Measurements from ENCODE around the gene STK10. TPM values are rescaled to one million over a fixed set of nuclear protein-coding genes. Genes with fewer than 3 reads are reported as not detected.

STK10 gene
- total RNA-seq, 4 donors from 2014 or later, result 14.1 to 30.4 (median 19.4) TPM

GRCh38 chr5:172171118-172171517 is 16.9 kb downstream of the STK10 start:
- H3K9me3 ChIP-seq, result no peaks in the 10 kb centered on the region
- no peak for ATAC-seq
- peaks cover 0 to 61% (median 20%) of the 10 kb centered on the region in 3 donors for H3K4me1 ChIP-seq
- no peak overlapping the region for H3K27ac ChIP-seq
- no peaks in the 10 kb centered on the region for H3K36me3 ChIP-seq
- TF ChIP-seq CTCF (IDR thresholded peaks at IDR 0.05), result no peak
- no peak for TF ChIP-seq EP300 (IDR thresholded peaks at IDR 0.05)
- no peak for TF ChIP-seq POLR2A (IDR thresholded peaks at IDR 0.05)
- TF ChIP-seq POLR2AphosphoS5 (IDR thresholded peaks at IDR 0.05), result no peak
- WGBS, 2 donors (ENCODE audit: low coverage in 1 of 2), result 82 to 88% methylated on average over 4 to 8 of the region's 8 CpGs
- no peaks in the 10 kb centered on the region for H3K27me3 ChIP-seq
- H3K4me3 ChIP-seq, result no peak overlapping the region

- Histone ChIP-seq H3K36me3 (no peaks in the 10 kb centered on the region), H3K4me3 (no peak overlapping the region), H3K9me3 (no peaks in the 10 kb centered on the region), H3K27me3 (no peaks in the 10 kb centered on the region), H3K4me1 (peaks cover 0 to 63% (median 22%) of the 10 kb centered on the region in 3 donors), H3K27ac (no peak overlapping the region)
- no peak for ATAC-seq
- TF ChIP-seq EP300 (IDR thresholded peaks at IDR 0.05) (no peak), POLR2A (IDR thresholded peaks at IDR 0.05) (no peak), POLR2AphosphoS5 (IDR thresholded peaks at IDR 0.05) (no peak), CTCF (IDR thresholded peaks at IDR 0.05) (no peak)
- 48 to 71% methylated on average over 8 of the region's 9 CpGs for WGBS, 2 donors (ENCODE audit: low coverage in 1 of 2)
Measured at GRCh38 chr5:172170251-172170701, 17.7 kb downstream of the STK10 start.

- Histone ChIP-seq H3K9me3 (no peaks in the 10 kb centered on the region), H3K27me3 (no peaks in the 10 kb centered on the region), H3K4me3 (no peak overlapping the region), H3K4me1 (peaks cover 0 to 63% (median 29%) of the 10 kb centered on the region in 3 donors), H3K36me3 (no peaks in the 10 kb centered on the region), H3K27ac (peak overlapping the region in 1 of 4 donors; percentile 59)
- ATAC-seq, result no peak
- TF ChIP-seq POLR2A (IDR thresholded peaks at IDR 0.05) (no peak), CTCF (IDR thresholded peaks at IDR 0.05) (no peak), POLR2AphosphoS5 (IDR thresholded peaks at IDR 0.05) (no peak), EP300 (IDR thresholded peaks at IDR 0.05) (no peak)
- WGBS, 2 donors (ENCODE audit: low coverage in 1 of 2), result 100% methylated on average over 1 to 2 of the region's 2 CpGs
Measured at GRCh38 chr5:172169216-172169615, 18.8 kb downstream of the STK10 start.

GRCh38 chr5:172168311-172168710 is 19.7 kb downstream of the STK10 start:
- ATAC-seq, result no peak
- Histone ChIP-seq H3K4me3 (no peak overlapping the region), H3K36me3 (no peaks in the 10 kb centered on the region), H3K27ac (peak overlapping the region in 3 of 4 donors; percentile 59 to 66 (median 59)), H3K27me3 (no peaks in the 10 kb centered on the region), H3K4me1 (peaks cover 0 to 64% (median 32%) of the 10 kb centered on the region in 3 donors), H3K9me3 (no peaks in the 10 kb centered on the region)
- WGBS, 2 donors (ENCODE audit: low coverage in 1 of 2), result 33 to 62% methylated on average over 4 of the region's 8 CpGs
- TF ChIP-seq EP300 (IDR thresholded peaks at IDR 0.05), result no peak
- no peak for TF ChIP-seq CTCF (IDR thresholded peaks at IDR 0.05)
- TF ChIP-seq POLR2A (IDR thresholded peaks at IDR 0.05), result no peak
- TF ChIP-seq POLR2AphosphoS5 (IDR thresholded peaks at IDR 0.05), result no peak

- peak; percentile 59 for ATAC-seq
- Histone ChIP-seq H3K36me3 (no peaks in the 10 kb centered on the region), H3K4me3 (no peak overlapping the region), H3K27ac (peak overlapping the region in 3 of 4 donors; percentile 59 to 66 (median 59)), H3K27me3 (no peaks in the 10 kb centered on the region), H3K4me1 (peaks cover 0 to 64% (median 32%) of the 10 kb centered on the region in 3 donors), H3K9me3 (no peaks in the 10 kb centered on the region)
- TF ChIP-seq CTCF (IDR thresholded peaks at IDR 0.05), result no peak
- TF ChIP-seq EP300 (IDR thresholded peaks at IDR 0.05), result no peak
- TF ChIP-seq POLR2A (IDR thresholded peaks at IDR 0.05), result no peak
- TF ChIP-seq POLR2AphosphoS5 (IDR thresholded peaks at IDR 0.05), result no peak
- WGBS, 2 donors (ENCODE audit: low coverage in 1 of 2), result 75% methylated on average over 2 of the region's 7 CpGs; no CpG with 5 or more reads in 1 of the 2 donors
Measured at GRCh38 chr5:172167895-172168294, 20.1 kb downstream of the STK10 start.
